Neuronal stem cell (in vitro differentiated cells): Measurements from ENCODE around the gene PHF12.

Experiments
- DNase-seq: peaks from one replicate; pipeline ENCODE4 v3.0.0-alpha.2; 2013; ENCODE audit warnings: low spot score
- H2AFZ ChIP-seq: one replicate; pipeline ENCODE4 v1.6.1; 2013; ENCODE audit warnings: mild to moderate bottlenecking, low read length, inconsistent platforms
- H2AK5ac ChIP-seq: 2 replicates; pipeline ENCODE4 v1.6.1; 2013; ENCODE audit warnings: low read depth, mild to moderate bottlenecking, inconsistent platforms, low read length, moderate library complexity, mixed read lengths
- H2BK120ac ChIP-seq: 2 replicates; pipeline ENCODE4 v1.6.1; 2013; ENCODE audit warnings: low read depth, mild to moderate bottlenecking, inconsistent platforms, low read length, moderate library complexity, mixed read lengths
- H2BK12ac ChIP-seq: one replicate; pipeline ENCODE4 v1.6.1; 2013; ENCODE audit warnings: low read length, inconsistent platforms
- H2BK15ac ChIP-seq: 2 replicates; pipeline ENCODE4 v1.6.1; 2013; ENCODE audit warnings: mild to moderate bottlenecking, low read length, inconsistent platforms, mixed read lengths
- H2BK5ac ChIP-seq: one replicate; pipeline ENCODE4 v1.6.1; 2013; ENCODE audit warnings: inconsistent platforms, mild to moderate bottlenecking, low read length, moderate library complexity
- H3K14ac ChIP-seq: one replicate; pipeline ENCODE4 v1.6.1; 2013; ENCODE audit warnings: low read length, inconsistent platforms
- H3K18ac ChIP-seq: 2 replicates; pipeline ENCODE4 v1.6.1; 2013; ENCODE audit warnings: low read length, inconsistent platforms
- H3K23ac ChIP-seq: 2 replicates; pipeline ENCODE4 v1.6.1; 2013; ENCODE audit warnings: low read depth, mild to moderate bottlenecking, mixed read lengths, low read length, inconsistent platforms; ENCODE audit not compliant: poor library complexity
- H3K27ac ChIP-seq: replicated peaks from 3 replicates; pipeline ENCODE4 v1.5.1; 2013; ENCODE audit warnings: low read length, inconsistent platforms
- H3K27me3 ChIP-seq, 3 experiments: 2 replicates each; pipeline ENCODE4 v1.6.1; 2013; ENCODE audit warnings: low read length in 3 of 3, mild to moderate bottlenecking in 2 of 3, inconsistent platforms in 1 of 3, low read depth in 1 of 3, mixed read lengths in 1 of 3, moderate library complexity in 1 of 3; ENCODE audit not compliant: control insufficient read depth in 3 of 3, insufficient read depth in 3 of 3
- H3K36me3 ChIP-seq, 2 donors: replicated peaks in 1 of 2; 2 replicates each; pipeline ENCODE4 v1.6.1; 2013; ENCODE audit warnings: low read length in 2 of 2; ENCODE audit not compliant: control insufficient read depth in 2 of 2, insufficient read depth in 2 of 2
- H3K4ac ChIP-seq: 2 replicates; pipeline ENCODE4 v1.6.1; 2013; ENCODE audit warnings: inconsistent platforms, mild to moderate bottlenecking, low read length, moderate library complexity
- H3K4me1 ChIP-seq, 2 donors: 1 replicate in 1 of 2; 2 replicates in 1 of 2; pipeline ENCODE4 v1.6.1; 2013; ENCODE audit warnings: low read length in 2 of 2, low read depth in 1 of 2; ENCODE audit not compliant: control insufficient read depth in 2 of 2, insufficient read depth in 1 of 2
- H3K4me2 ChIP-seq: one replicate; pipeline ENCODE4 v1.6.1; 2013; ENCODE audit warnings: mild to moderate bottlenecking, low read length, inconsistent platforms; ENCODE audit not compliant: insufficient read depth, poor library complexity, severe bottlenecking
- H3K4me3 ChIP-seq, 2 donors: 2 replicates each; pipeline ENCODE4 v1.5.1; 2013; ENCODE audit warnings: low read length in 2 of 2, mild to moderate bottlenecking in 2 of 2, inconsistent platforms in 1 of 2, moderate library complexity in 1 of 2
- H3K79me1 ChIP-seq: one replicate; pipeline ENCODE4 v1.6.1; 2013; ENCODE audit warnings: low read depth, mild to moderate bottlenecking, inconsistent platforms, low read length, moderate library complexity
- H3K9ac ChIP-seq: one replicate; pipeline ENCODE4 v1.6.1; 2013; ENCODE audit warnings: mild to moderate bottlenecking, low read depth, low read length, inconsistent platforms; ENCODE audit not compliant: poor library complexity
- H3K9me3 ChIP-seq, 2 donors: replicated peaks in 1 of 2; 2 replicates each; pipeline versions ENCODE3 to v1.6.1; 2013; ENCODE audit warnings: low read length in 2 of 2, mild to moderate bottlenecking in 2 of 2, inconsistent platforms in 1 of 2, low read depth in 1 of 2, mixed read lengths in 1 of 2, moderate library complexity in 1 of 2; ENCODE audit not compliant: control insufficient read depth in 2 of 2, insufficient read depth in 1 of 2
- H4K8ac ChIP-seq: one replicate; pipeline ENCODE4 v1.6.1; 2013; ENCODE audit warnings: low read depth, mild to moderate bottlenecking, inconsistent platforms, low read length, moderate library complexity
- H4K91ac ChIP-seq: one replicate; pipeline ENCODE4 v1.6.1; 2013; ENCODE audit warnings: low read length, low read depth, mild to moderate bottlenecking, inconsistent platforms; ENCODE audit not compliant: poor library complexity
- WGBS, 2 donors: extraction: QIAGEN DNeasy Blood & Tissue Kit; methylation state at CpG; one replicate each; pipeline ENCODE4 v1.1.7; 2013; ENCODE audit warnings: missing lambda C conversion rate in 2 of 2, mixed read lengths in 1 of 2; ENCODE audit not compliant: insufficient read length in 2 of 2, insufficient replicate concordance in 1 of 2; ENCODE audit errors: extremely low coverage in 2 of 2; 5-methylcytosine and 5-hydroxymethylcytosine counted together

The PHF12 gene

DNA sequence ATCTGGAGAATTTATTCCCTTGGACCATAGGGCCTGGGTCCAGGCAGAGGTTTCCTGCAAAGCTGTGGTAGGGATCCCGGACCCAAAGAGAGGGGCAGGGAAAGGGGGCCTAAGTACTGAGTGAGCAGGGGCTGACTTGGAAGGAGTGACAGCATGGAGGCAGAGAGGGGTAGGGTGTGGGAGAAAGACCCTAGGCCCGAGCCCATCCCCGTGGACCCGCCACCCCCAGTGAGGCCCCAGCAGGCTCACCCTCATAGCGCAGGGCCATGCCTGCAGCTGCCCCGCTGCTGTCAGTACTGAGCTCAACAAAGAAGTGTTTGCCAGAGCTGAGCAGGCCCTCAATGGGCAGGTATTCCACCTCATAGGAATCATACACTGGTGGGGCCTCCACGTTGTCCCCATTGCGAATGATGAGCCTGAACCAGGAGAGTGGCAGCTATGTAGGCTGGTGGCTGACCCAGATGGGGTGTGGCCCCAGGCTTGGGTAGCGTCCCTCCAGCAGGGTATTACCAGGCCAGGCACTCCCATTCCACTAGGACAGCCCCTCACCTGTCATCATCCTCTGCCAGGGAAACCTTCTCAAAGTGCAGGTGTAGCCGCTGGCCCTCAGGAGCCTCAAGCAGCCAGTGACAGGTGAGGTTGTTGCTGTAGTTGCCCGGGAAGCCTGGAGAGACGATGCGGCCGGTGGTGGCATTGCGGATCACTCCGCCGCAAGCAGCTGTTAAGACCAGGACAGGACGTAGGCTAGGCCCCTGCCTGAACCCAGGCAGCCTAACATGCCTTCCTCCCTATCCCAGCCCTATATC, 9.1 kb upstream of the PHF12 start:
- Histone ChIP-seq H3K4me2 (no peak overlapping the region), H4K8ac (no peak overlapping the region), H3K4me3 (no peak overlapping the region), H3K79me1 (no peaks in the 10 kb centered on the region), H3K4me1 (no peaks in the 10 kb centered on the region), H2BK15ac (peak overlapping the region; percentile 63), H2BK12ac (no peak overlapping the region), H3K36me3 (no peaks in the 10 kb centered on the region), H3K4ac (no peak overlapping the region), H2BK120ac (no peak overlapping the region), H3K9ac (peak overlapping the region; percentile 39), H2AK5ac (peak overlapping the region; percentile 20), H3K27ac (no peak overlapping the region), H3K23ac (peak overlapping the region; percentile 6), H2BK5ac (no peak overlapping the region), H2AFZ (no peak overlapping the region), H3K27me3 (no peaks in the 10 kb centered on the region), H3K9me3 (no peaks in the 10 kb centered on the region), H3K14ac (peak overlapping the region; percentile 2), H4K91ac (no peak overlapping the region), H3K18ac (peak overlapping the region; percentile 5)
- WGBS, 2 donors: no CpG with 5 or more reads among the region's 18 CpGs
- DNase-seq: no peak

- Histone ChIP-seq H3K36me3 (no peaks in the 10 kb centered on the region), H3K27me3 (no peaks in the 10 kb centered on the region), H3K4me2 (no peak overlapping the region), H3K9ac (no peak overlapping the region), H2BK5ac (peak overlapping the region; percentile 54), H3K27ac (no peak overlapping the region), H3K14ac (no peak overlapping the region), H3K18ac (no peak overlapping the region), H2BK12ac (no peak overlapping the region), H3K79me1 (no peaks in the 10 kb centered on the region), H3K23ac (no peak overlapping the region), H2AFZ (no peak overlapping the region), H2BK15ac (peak overlapping the region; percentile 10), H2AK5ac (peak overlapping the region; percentile 61), H4K8ac (no peak overlapping the region), H3K4me3 (no peak overlapping the region), H3K9me3 (no peaks in the 10 kb centered on the region), H4K91ac (no peak overlapping the region), H3K4me1 (no peaks in the 10 kb centered on the region), H3K4ac (no peak overlapping the region), H2BK120ac (no peak overlapping the region)
- WGBS, 2 donors: no CpG with 5 or more reads among the region's 9 CpGs
- no peak for DNase-seq
Observed at GRCh38 chr17:28959471-28959871, 8.2 kb upstream of the PHF12 start.

DNA sequence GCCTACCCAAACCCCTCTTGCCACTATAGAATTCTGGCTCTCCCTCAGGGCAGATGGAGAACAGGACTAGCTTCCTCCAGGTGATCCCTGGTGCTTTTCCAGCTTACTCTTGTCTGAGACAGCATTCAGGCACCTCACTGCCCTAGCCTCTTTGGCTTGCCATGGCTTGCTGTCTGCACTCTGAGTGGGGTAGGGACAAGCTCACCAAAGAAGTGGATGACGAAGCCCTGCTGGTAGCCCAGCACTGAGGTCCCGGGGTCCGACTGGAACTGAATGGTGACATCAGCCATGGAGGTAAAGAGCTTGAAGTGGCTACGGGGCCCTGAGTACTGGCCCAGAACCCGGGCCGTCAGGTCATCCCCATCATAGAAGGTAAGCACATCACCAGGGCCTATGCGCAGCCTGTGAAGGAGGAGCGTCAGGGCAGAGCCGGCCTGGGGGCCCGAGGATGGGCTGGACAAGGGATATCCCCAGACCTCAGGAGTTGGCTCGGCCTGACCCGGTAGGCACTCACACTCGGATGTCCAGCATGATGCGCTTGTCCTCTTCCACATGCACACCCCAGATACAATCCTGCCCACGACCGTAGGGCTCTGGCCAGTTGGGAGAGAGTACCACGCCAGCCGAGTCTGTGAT, 7.6 kb upstream of the PHF12 start:
- Histone ChIP-seq H3K27ac (no peak overlapping the region), H4K8ac (no peak overlapping the region), H3K9me3 (no peaks in the 10 kb centered on the region), H3K18ac (no peak overlapping the region), H3K4me2 (no peak overlapping the region), H3K23ac (no peak overlapping the region), H3K9ac (no peak overlapping the region), H3K14ac (no peak overlapping the region), H3K79me1 (no peaks in the 10 kb centered on the region), H3K36me3 (no peaks in the 10 kb centered on the region), H2BK5ac (peak overlapping the region; percentile 54), H3K27me3 (no peaks in the 10 kb centered on the region), H2BK120ac (no peak overlapping the region), H3K4me1 (no peaks in the 10 kb centered on the region), H2BK12ac (no peak overlapping the region), H4K91ac (no peak overlapping the region), H3K4ac (no peak overlapping the region), H2AK5ac (peak overlapping the region; percentile 61), H2BK15ac (peak overlapping the region; percentile 10), H2AFZ (no peak overlapping the region), H3K4me3 (no peak overlapping the region)
- no peak for DNase-seq
- no CpG with 5 or more reads among the region's 18 CpGs for WGBS, 2 donors

- no peaks in the 10 kb centered on the region for H3K4me1 ChIP-seq
- no peaks in the 10 kb centered on the region for H3K27me3 ChIP-seq
- H3K14ac ChIP-seq: no peak overlapping the region
- H2BK5ac ChIP-seq: no peak overlapping the region
- no peak overlapping the region for H3K18ac ChIP-seq
- no peak overlapping the region for H3K4me3 ChIP-seq
- H3K4me2 ChIP-seq: no peak overlapping the region
- H2BK15ac ChIP-seq: no peak overlapping the region
- no peaks in the 10 kb centered on the region for H3K79me1 ChIP-seq
- no peaks in the 10 kb centered on the region for H3K9me3 ChIP-seq
- no CpG with 5 or more reads among the region's 7 CpGs for WGBS, 2 donors
- H2AFZ ChIP-seq: no peak overlapping the region
- H2BK120ac ChIP-seq: no peak overlapping the region
- no peak overlapping the region for H4K91ac ChIP-seq
- no peak overlapping the region for H4K8ac ChIP-seq
- DNase-seq: no peak
- no peaks in the 10 kb centered on the region for H3K36me3 ChIP-seq
- H2BK12ac ChIP-seq: no peak overlapping the region
- peak overlapping the region; percentile 80 for H3K9ac ChIP-seq
- H3K4ac ChIP-seq: no peak overlapping the region
- H3K27ac ChIP-seq: no peak overlapping the region
- H3K23ac ChIP-seq: peak overlapping the region; percentile 14
- H2AK5ac ChIP-seq: no peak overlapping the region
Observed at GRCh38 chr17:28957992-28958355, 6.7 kb upstream of the PHF12 start.
